HuH-7 (cell line): ENCODE data around the gene FANCC.

Experiments
- DNase-seq: peaks from one replicate; pipeline ENCODE4 v3.0.0; 2011; ENCODE audit warnings: low spot score

Gene FANCC

GRCh38 chr9:95065224-95065623 lies 252.3 kb downstream of the FANCC start:
- no peak for DNase-seq

- DNase-seq = no peak
Observed at GRCh38 chr9:95063300-95063699, 254.2 kb downstream of the FANCC start.

DNA sequence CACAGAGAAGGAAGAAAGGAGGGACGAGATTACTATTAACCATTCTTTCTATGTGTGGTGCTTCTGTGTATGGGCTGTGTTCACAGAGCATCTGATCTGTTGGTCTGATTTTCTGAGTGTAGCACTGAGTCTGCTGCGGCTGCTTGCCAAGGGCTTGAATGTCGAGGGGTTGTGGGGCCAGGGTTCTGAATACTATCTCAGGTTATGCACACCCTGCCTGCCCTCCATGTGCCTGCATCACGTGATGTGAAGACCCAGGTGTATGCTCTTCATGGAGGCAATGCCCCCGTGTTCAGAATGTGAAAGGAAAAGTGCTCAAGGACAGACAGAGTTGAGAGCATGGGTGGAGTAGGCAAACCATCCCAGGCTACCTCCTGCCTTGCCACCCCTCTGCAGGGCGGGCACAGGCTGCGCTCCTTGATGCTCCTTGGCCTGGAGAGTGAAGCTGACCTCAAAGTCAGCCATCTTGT lies 254.9 kb downstream of the FANCC start:
- no peak for DNase-seq

DNA sequence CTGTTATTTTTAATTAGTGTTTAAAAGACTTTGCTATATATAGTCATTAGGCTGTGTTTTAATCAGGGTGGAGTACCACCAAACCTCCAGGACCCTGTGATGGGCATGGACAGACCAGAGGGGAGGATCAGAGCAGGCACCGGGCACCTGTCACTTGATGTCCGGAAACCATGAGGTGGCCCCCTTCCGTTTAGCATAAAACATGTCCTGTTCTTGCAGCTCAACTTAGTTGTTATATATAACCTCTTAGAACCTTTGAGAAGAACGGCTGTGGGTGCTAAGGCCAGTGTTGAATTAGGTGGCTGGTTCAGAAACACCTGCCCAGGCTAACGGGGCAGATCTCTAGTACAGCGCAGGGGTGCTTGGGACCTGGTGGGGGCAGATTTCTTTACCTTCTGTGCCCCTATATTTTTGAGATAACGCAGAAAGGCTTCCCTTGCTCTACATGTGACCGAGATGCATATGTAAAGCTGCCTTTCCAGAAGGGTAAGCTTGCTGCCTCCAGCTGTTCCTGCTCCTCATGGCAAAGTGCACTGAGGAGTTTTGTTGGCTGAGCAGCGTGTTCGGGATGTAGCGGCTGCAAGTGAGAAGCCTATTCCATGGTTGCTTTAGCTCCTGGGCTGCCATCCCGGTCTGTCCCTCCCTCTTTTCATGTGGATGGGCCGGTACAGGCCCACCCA lies 255.5 kb downstream of the FANCC start:
- DNase-seq = no peak

DNA sequence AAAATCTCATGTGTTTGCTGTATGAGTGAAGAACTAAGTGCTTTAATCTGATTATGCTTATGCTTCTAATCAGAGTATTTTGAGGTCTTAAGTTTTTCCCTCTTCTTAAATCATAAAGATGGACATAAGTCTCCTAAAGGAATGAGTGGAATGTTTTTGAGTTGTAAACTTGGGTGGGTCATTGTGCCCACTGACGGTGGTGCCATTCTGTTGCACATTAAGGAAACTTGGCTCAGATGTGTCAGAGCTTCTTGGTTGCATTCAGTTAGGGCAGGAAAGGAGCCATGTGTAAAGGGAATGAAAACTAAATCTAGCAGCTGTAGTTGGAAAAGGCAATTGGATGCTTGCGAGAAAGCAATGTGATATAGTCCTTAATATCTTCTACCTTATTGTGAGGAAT lies 256.6 kb downstream of the FANCC start:
- DNase-seq = no peak

- no peak for DNase-seq
Observed at GRCh38 chr9:95060234-95060633, 257.3 kb downstream of the FANCC start.

- DNase-seq = no peak
Observed at GRCh38 chr9:95058795-95059386, 258.6 kb downstream of the FANCC start.

DNA sequence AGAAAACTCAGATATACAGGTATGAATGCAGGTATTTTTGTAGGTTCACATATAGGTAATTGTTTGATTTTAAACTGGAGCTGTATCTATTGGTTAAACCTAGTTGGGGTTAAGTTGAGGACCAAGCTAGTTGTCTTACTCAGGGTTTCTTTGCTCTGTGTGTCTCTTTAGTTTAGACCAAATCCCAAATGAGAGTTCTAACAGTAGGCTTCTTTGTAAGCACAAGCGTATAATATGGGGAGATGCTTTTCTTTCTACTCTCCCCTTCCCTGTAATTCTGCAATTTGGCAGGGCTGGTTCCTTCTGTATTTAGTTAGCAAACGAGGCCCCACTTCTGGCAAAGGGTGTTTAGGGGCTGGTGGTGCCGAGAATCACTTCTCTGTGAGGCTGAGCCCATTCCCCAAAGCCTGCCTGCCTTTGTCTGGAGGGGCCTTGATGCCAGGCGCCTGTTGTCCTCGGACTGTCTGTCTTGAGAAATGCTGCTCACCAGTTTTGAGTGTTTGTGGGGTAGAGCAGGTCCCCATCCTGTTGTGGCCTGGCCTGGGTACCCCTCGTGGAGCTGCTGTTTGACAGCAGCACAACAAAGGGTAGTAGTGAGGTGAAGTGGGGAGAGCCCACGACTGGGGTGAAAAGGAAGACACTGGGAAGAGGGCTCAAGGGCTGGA lies 259.3 kb downstream of the FANCC start:
- DNase-seq = no peak

DNA sequence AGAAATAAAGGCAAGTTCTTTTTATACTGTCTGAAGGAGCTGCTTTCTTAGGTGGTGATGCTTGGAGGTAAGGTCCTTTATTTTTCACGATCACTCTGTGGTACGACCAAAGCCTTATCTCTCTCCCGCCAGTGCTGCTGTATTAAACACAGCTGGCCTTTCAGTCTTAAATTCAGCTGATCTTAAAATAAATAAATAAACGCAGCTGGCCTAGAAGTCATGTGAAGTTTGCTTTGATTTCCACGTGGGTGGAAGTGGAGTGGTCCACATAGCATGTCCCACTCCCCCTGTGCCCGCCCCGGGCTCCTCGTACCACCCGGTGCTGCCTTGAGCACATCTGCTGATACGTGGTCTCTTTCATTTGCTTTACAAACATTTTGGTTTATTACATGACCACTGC lies 260.4 kb downstream of the FANCC start:
- no peak for DNase-seq

- DNase-seq = no peak
Observed at GRCh38 chr9:95055851-95056551, 261.5 kb downstream of the FANCC start.

GRCh38 chr9:95055334-95055850 lies 262.1 kb downstream of the FANCC start:
- DNase-seq = no peak

DNA sequence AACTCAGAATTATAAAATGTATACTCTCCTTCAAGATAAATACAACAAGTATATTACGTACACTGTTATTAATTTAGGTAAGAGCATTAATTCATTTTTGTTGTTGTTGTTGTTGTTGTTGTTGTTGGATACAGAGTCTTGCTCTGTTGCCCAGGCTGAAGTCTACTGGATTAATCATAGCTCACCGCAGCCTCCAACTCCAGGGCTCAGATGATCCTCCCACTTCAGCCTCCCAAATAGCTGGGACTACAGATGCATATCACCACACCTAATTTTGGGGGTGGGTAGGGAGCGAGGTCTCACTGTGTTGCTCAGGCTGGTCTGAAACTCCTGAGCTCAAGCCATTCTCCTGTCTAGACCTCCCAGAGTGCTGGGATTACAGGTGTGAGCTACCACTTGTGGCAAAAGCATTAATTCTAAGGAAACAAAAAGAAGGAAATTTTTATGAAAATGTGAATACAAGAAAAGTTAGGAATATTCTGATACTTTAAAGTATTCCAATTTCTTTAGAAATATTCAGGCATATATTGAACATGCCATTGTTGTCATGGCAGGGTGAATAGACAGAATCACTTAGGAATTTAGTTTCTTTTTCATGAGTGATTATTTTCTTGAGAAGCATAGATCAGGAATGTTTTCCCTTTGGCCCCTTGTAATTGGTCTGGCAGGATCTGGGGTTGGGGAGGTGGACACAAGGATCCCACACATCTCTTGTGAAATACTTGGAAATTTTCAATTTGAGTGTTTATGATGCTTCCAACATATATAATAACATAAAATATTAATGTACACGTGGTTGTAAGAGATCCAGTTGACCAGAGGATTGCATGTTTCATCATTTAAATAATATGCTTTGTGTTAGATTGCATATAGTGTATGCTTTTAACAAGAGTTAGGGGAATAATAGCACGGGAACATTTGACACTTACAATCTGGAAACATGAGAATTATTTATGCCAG lies 263.6 kb downstream of the FANCC start:
- no peak for DNase-seq

- DNase-seq = no peak
Observed at GRCh38 chr9:95049761-95050160, 267.7 kb downstream of the FANCC start.
